22Rv1 (cell line): ENCODE results near the gene ZNF678.

Experiments used
- H3K27ac ChIP-seq: fragments of 450-650 bp; 2 replicates; pipeline ENCODE4 v1.5.1; 2017
- CTCF ChIP-seq: fragments of 450-650 bp; IDR thresholded peaks from 2 replicates; pipeline ENCODE4 v1.5.1; 2017; ENCODE audit warnings: mild to moderate bottlenecking
- ZFX ChIP-seq: fragments of 450-650 bp; IDR thresholded peaks from 2 replicates; pipeline ENCODE4 v1.6.1; 2017; ENCODE audit warnings: antibody characterized with exemption, borderline replicate concordance

Gene ZNF678

GRCh38 chr1:227562037-227562436 lies 1.3 kb upstream of the ZNF678 start:
- H3K27ac ChIP-seq, result no peak overlapping the region
- no peak for TF ChIP-seq CTCF
- TF ChIP-seq ZFX, result no peak

DNA sequence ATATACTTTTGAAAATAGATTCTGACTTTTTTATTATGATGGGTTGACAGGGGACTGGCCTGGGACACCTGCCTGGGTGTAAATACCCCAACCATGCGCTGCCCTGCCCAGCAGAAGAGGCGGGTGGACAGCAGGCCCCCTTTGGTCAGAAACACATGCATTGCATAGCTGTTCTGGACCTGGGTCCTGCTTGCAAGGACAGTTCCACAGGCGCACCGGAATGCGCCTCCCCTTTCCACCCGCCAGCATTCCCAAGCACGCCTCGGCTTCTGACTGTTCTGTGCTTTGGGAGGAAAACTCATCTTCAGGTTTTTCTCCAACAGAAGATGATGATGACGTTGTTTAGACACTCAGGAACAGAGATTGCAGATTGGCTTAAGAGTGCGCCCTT lies 428 bp upstream of the ZNF678 start:
- TF ChIP-seq ZFX (no peak), CTCF (no peak)
- H3K27ac ChIP-seq, result peak overlapping the region; percentile 92

- TF ChIP-seq CTCF (no peak), ZFX (no peak)
- no peak overlapping the region for H3K27ac ChIP-seq
Observed at GRCh38 chr1:227567256-227567655, 3.9 kb downstream of the ZNF678 start.

GRCh38 chr1:227568593-227568992 lies 5.2 kb downstream of the ZNF678 start:
- no peak overlapping the region for H3K27ac ChIP-seq
- TF ChIP-seq ZFX (no peak), CTCF (no peak)

- H3K27ac ChIP-seq, result no peak overlapping the region
- TF ChIP-seq CTCF (no peak), ZFX (no peak)
Observed at GRCh38 chr1:227572752-227573151, 9.4 kb downstream of the ZNF678 start.

DNA sequence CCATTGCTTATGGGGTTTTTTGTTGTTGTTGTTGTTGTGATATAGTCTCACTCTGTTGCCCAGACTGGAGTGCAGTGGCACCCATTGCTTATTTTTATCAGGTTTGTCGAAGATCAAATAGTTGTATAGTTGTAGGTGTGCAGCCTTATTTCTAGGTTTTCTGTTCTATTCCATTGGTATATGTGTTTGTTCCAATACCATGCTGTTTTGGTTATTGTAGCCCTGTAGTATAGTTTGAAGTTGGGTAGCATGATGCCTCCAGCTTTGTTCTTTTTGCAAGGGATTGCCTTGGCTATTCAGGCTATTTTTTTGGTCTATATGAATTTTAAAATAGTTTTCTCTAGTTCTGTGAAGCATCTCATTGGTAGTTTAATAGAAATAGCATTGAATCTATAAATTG lies 11.6 kb downstream of the ZNF678 start:
- TF ChIP-seq CTCF, result no peak
- no peak for TF ChIP-seq ZFX
- no peak overlapping the region for H3K27ac ChIP-seq

DNA sequence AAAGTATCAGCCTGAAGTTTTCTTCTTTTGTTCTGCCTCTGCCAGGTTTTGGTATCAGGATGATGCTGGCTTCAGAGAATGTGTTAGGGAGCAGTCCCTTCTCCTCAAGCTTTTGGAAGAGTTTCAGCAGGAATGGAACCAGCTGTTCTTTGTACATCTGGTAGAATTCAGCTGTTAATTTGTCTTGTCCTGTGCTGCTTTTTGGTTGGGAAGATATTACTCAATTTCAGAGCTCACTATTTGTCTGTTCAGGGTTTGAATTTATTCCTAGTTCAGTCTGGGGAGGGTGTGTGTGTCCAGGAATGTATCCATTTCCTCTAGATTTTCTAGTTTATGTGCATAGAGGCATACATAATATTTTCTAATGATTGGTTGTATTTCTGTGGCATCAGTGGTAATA lies 12.8 kb downstream of the ZNF678 start:
- TF ChIP-seq ZFX (no peak), CTCF (no peak)
- no peak overlapping the region for H3K27ac ChIP-seq
